NOMO-1 treated with DMSO at 0.1 percent for 48 hours (cell line): ENCODE results near the gene GCN1.

Experiments
- DNase-seq: peaks from one replicate; lab custom pipeline; 2025; ENCODE audit not compliant: unreplicated experiment; lab: John Stamatoyannopoulos, UW

The GCN1 gene

GRCh38 chr12:120145164-120145563, 49.4 kb downstream of the GCN1 start:
- DNase-seq, result no peak

GRCh38 chr12:120144215-120144614, 50.3 kb downstream of the GCN1 start:
- DNase-seq, result no peak

GRCh38 chr12:120142231-120142877, 52.2 kb downstream of the GCN1 start:
- no peak for DNase-seq

GRCh38 chr12:120141336-120141735, 53.2 kb downstream of the GCN1 start:
- no peak for DNase-seq

- DNase-seq, result no peak
Observed at GRCh38 chr12:120140603-120141002, 53.9 kb downstream of the GCN1 start.

GRCh38 chr12:120139958-120140357, 54.6 kb downstream of the GCN1 start:
- no peak for DNase-seq

GRCh38 chr12:120138366-120138765, 56.1 kb downstream of the GCN1 start:
- no peak for DNase-seq

GRCh38 chr12:120137833-120138232, 56.7 kb downstream of the GCN1 start:
- DNase-seq, result no peak

- DNase-seq, result no peak
Observed at GRCh38 chr12:120136093-120136770, 58.3 kb downstream of the GCN1 start.

- DNase-seq, result no peak
Observed at GRCh38 chr12:120134307-120134980, 60.1 kb downstream of the GCN1 start.

- no peak for DNase-seq
Observed at GRCh38 chr12:120132863-120133385, 61.6 kb downstream of the GCN1 start.

GRCh38 chr12:120132054-120132836, 62.3 kb downstream of the GCN1 start:
- no peak for DNase-seq

GRCh38 chr12:120131116-120131515, 63.4 kb downstream of the GCN1 start:
- DNase-seq, result no peak

- DNase-seq, result no peak
Observed at GRCh38 chr12:120130011-120130410, 64.5 kb downstream of the GCN1 start.

GRCh38 chr12:120126635-120127005, 67.9 kb downstream of the GCN1 start:
- peak; percentile 91 for DNase-seq

- no peak for DNase-seq
Observed at GRCh38 chr12:120125792-120126634, 68.5 kb downstream of the GCN1 start.

- DNase-seq, result no peak
Observed at GRCh38 chr12:120125029-120125428, 69.5 kb downstream of the GCN1 start.

- DNase-seq, result no peak
Observed at GRCh38 chr12:120121766-120122293, 72.7 kb downstream of the GCN1 start.

- no peak for DNase-seq
Observed at GRCh38 chr12:120121343-120121742, 73.2 kb downstream of the GCN1 start.
